Measurements from ENCODE around the gene C6orf47.

The C6orf47 gene

DNA sequence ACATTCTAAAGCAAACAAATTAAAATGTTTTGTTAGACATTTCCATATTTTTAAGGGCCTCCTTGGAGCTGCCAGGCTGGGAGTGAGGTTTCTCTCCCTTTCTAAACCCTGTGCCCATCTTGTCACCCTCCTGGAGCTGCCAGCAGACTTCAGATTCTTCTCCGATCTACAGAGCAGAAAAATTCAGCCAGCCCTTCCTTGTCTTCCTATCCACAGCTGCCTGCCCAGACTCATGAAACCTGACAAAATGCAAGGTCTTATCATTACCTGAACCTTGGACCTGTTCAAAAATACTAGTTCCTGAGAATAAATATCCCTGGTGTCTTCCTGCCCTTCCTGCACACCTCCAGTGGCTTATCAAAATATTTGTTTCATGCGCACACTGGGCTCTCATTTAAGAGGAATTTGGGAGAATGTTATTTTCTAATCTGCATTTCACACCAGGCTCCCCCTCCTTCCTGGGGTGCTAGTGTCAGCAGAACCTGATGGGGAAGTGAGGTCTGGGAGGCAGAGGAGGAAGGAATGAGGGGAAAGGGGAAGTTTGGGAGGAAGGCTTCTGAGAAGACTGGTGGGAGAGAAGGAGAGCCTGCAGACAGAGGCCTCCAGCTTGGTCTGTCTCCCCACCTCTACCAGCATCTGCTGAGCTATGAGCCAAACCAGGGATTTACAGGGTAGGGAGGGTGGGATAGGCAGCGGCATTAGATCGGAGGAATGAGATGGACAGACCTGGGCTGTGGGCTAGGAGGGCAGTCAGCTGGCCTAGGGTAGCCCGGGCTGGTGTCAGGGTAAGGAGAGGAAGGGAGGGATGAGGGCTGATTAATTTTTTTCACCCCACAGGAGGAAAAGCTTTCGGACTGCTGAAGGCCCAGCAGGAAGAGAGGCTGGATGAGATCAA, 45.6 kb downstream of the C6orf47 start, which contains the start of gene AIF1:
TSS of gene AIF1 (plus strand) at position 551 of the 895 bp plus-strand sequence. CDS start at position 647, 96 bp downstream.
- DNase-seq (ENCODE audit: low spot score): no peak

DNA sequence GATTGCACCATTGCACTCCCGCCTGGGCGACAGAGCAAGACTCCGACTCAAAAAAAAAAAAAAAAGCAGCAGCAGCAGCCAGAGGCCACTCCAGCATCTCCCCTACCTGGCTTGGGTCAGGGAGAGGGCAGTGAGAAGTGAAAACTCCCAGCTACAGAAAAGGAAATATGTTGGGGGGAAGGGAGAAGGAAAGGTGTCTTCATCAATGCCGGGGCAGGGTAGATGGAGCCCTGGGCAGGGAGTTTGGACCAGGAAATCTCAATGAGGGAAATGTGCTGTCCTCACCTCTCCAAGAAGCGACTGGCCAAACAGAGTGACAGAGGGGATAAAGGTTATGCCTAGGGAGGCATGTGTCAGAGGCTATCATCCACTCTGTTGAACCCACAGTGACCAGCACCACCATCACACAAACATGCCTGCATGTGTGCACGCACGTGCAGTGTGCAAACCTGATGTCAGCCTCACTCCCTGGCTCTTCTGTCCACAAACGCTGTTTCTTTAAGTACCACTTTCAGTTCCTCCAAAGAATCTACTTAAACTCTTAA, 46.4 kb downstream of the C6orf47 start:
- no peak for DNase-seq (ENCODE audit: low spot score)

DNA sequence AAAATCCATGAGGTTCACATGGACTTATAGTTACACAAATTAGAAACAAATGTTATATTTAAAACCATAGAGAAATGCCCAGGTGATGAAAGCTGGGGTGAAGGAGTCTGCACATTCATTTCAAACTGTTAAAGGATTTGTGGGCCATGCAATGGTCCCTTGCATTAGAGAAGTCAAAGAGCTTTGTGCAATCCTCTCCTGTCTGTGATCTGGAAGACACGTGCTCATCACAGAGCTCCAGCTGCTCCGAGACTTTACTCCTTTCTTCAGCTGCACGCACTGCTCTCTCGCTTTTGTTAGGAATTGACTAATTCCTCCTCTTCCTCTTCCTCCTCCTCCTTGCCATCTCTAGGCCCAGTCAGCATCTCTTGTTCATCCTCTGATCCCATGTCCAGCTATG, 49.6 kb downstream of the C6orf47 start:
- peak; percentile 42 for DNase-seq (ENCODE audit: low spot score)

DNA sequence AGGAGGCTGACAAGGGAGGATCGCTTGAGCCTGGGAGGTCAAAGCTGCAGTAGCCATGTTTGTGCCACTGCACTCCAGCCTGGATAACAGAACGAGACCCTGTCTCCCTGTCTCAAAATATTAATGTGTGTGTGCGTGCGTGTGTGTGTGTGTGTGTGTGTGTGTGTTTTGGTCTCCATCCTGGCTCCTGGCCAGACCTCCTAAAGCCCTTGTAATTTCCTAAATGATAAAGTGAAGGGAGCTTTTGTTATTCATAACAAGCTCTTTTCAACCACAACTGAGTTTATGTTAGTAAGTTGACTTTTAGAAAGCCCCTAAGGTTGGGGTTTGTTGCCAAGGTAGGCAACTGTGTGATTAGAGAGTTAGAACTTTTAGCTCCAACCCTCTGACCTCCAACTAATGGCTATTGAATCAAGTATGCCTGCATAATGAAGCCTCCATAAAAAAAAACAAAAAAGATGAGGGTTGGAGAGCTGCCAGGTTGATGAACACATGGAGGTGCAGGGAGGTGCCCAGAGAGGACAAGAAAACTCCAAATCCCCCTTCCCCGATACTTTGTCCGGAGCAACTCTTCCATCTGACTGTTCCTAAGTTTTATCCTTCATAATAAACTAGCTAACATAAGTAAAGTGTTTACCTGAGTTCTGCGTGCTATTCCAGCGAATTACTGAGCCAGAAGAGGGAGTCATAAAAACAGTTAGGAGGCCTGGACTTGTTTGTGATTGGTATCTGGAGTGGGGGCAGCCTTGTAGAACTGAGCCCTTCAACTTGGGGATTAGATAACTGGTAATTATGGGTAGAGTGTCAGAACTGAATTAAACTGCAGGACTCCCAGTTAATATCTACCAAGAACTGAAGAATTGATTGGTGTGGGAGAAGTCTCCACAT, 50.8 kb downstream of the C6orf47 start:
- no peak for DNase-seq (ENCODE audit: low spot score)
